Activated CD8-positive, alpha-beta memory T cell treated with anti-CD3 and anti-CD28 coated beads for 24 hours (primary cell): ENCODE results near the gene TCN2.
"Not testable (repeated sequence)": the region's sequence is repeated elsewhere in the genome, so short reads cannot be mapped to it uniquely, and the experiment has no call there.

ENCODE experiments used
- DNase-seq: peaks from one replicate; pipeline ENCODE4 v3.0.0-alpha.2; 2020

TCN2 gene

GRCh38 chr22:30649430-30650007 is 42.5 kb downstream of the TCN2 start:
- DNase-seq: peak; percentile 90

GRCh38 chr22:30650508-30651116 is 43.6 kb downstream of the TCN2 start:
- DNase-seq: no peak

GRCh38 chr22:30652852-30653251 is 45.9 kb downstream of the TCN2 start:
- DNase-seq: no peak

DNA sequence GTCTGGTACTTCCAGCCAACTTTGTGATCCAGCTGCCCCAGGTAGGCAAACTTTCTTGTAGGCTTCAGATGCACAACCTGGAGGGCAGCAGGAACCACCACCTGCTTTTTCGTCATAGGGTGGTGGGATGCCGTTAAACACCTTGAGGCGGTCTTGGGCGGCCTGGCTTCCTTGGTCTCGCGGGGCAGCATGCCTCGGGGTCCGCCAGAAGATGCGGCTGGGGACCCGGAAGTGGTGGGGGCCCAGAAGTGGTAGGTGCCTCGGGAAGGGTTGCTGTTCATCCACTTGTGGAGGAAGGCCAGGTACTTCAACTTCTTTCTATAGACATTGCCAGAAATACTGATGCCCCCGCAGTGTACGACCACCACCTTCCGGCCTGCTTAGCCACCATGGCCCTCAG is 47.4 kb downstream of the TCN2 start:
- DNase-seq: no peak

- no peak for DNase-seq
Observed at GRCh38 chr22:30655532-30655931, 48.6 kb downstream of the TCN2 start.

GRCh38 chr22:30662040-30662439 is 55.1 kb downstream of the TCN2 start:
- no peak for DNase-seq

- DNase-seq: no peak
Observed at GRCh38 chr22:30664798-30665197, 57.8 kb downstream of the TCN2 start.

DNA sequence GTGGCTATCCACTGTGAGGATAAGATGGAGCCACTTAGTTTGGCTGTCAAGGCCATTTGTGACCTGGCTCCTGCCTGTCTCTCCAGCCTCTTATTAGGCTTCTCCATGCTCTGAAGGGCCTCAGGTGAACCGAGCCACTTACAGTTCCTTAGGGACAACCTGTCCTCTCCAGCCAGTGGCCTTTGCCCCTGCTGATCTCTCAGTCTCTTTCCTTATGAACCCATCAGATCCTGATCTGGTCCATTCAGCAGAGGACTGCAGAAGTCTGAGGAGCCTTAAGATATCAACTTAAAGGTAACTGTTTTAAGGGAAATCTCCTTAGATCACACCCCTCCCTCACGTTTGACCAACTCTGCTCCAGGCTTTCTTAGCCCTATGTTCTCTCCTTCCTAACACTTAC is 58.3 kb downstream of the TCN2 start:
- no peak for DNase-seq

DNA sequence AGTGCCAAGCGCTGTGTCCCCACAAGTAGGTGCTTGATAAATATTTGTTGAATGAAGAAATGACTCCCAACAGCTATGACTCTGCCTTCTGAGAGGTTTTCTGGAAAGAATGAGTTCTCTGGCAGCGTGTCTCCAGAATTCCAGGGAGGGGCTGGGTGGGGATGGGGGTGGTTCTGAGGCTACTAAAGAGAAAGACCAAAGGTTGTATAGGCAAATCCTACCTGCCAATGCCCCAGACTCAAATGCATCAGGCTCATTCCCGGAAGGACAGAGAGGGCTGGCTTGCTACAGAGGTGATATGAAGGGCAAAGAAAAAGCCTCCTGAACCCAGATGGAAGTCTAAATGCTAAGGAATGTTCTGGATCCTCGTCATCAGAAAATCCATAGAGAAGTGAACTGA is 58.8 kb downstream of the TCN2 start:
- DNase-seq: no peak

DNA sequence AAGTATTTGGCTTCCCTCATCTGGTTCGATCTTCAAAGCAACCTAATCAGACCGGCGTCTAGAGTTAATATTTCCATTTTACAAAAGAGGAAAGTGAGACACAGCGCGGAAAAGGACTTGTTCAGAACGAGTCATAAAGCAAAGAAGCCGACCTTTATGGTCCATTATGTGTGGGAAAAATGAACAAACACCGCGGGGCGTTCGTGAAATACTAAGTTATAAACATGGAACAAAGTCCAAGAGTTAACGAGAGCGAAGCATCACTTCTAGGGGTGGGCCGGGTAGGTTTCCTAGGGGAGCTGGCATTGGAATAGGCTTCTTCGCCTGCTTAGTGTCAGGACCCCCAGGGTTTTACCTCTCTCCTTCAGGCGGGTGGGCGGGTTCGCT is 60.1 kb downstream of the TCN2 start:
- no peak for DNase-seq

DNA sequence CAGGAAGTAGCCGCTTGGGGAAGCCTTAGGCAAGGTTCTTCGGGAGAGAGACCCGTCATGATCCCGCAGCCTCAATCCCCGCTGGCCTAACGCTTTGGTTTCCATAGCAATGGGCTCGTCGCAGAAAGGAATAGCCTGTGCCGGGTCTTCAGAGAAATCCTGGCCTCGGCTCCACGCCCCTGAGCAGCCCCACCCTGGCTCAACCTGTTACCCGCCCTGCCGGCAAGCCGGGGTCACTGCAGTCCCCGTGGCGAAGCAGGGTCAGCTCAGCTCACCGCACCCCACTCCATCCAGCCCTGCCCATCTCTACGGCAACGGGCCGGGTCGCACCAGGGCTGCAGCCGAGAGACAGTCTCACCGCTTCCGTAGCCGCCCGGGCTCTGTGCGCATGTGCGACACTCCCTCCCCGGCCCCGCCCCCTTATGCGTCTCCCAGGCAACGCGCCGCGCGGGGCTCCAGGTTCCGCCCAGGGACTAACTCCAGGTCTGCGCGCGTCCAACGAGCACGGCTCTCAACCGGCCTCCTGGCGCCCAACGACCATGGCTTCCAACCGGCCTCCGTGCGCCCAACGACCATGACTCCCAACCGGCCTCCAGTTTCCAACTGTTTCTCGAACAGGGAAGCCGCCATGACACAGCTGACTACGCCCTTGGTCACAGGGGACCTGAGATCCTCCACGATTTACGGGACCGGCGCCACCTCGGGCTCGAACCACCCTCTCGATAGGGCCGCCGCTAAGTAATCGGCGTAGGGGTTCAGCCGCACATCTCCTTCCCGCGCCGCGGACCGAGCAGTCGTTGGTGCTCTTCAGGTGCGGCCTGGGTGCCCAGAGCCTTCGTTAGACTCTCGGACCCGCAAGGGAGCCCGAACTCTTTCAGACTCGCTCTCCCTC is 60.8 kb downstream of the TCN2 start, which contains the start of gene DUSP18:
Gene DUSP18, minus strand, starts transcription at position 382 of the 892 bp plus-strand sequence. CDS start 3,872 bp downstream, outside the sequence.
- peak; percentile 99 for DNase-seq

DNA sequence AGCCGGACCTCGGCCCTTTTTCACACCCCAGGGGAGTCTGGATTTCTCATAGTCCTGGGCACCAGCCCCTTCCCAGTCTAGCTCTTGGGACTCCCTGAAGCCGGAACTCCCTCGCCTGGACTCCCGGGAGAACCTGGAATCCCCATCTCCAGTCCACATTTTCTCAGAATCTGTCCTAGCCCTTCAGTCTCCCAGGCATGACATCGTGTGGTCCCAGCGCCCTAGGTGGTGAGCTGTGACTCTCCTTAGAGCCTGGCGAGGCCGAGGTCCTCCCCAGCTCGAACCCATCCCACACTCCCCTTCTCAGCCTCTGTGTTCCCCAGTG is 61.4 kb downstream of the TCN2 start:
- DNase-seq: no peak

DNA sequence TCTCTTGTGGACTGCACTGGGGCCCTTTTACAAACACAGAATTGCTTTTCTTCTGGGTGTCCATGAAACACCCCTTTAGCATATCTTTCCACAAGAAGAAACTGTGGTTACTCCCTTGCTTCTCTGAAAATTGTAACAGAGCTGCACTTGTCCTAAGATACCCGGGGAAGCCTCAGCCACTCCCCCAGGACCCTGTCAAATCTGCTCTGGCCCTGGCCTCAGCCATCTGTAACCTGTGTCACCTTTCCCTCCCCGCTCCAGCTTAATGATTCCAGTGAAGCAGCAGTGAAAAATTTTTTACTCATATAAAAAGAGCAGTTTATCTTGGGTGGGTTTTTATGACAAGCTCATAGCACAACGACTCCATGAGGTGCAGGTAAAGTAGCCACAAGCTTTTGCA is 64.1 kb downstream of the TCN2 start:
- no peak for DNase-seq

GRCh38 chr22:30673136-30673535 is 66.2 kb downstream of the TCN2 start:
- no peak for DNase-seq

GRCh38 chr22:30674482-30674881 is 67.5 kb downstream of the TCN2 start:
- DNase-seq: no peak

GRCh38 chr22:30675436-30675835 is 68.5 kb downstream of the TCN2 start:
- no peak for DNase-seq

DNA sequence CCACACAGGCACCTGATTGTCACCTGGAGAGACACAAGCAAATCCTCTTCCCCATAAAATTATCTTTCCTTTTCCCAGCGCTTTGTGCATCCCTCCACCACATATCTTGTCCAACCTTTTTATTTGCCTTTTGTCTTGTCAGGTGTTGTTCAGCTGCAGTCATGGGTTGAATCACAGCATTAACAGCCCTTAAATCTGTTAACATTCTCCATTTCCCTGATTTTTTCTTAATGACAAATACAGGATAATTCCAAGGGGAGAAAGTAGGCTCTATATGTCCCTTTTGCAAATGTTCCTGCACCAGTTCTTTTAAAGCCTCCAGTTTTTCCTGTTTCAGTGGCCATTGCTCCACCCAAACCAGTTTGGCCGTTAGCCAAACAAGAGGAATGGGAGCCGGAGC is 69.6 kb downstream of the TCN2 start:
- DNase-seq: not testable (repeated sequence)
